ENCODE measurements around the gene TMEM17.

GRCh38 chr2:62527478-62528210 lies 21.6 kb upstream of the TMEM17 start:
- TF ChIP-seq, protein P1, sequence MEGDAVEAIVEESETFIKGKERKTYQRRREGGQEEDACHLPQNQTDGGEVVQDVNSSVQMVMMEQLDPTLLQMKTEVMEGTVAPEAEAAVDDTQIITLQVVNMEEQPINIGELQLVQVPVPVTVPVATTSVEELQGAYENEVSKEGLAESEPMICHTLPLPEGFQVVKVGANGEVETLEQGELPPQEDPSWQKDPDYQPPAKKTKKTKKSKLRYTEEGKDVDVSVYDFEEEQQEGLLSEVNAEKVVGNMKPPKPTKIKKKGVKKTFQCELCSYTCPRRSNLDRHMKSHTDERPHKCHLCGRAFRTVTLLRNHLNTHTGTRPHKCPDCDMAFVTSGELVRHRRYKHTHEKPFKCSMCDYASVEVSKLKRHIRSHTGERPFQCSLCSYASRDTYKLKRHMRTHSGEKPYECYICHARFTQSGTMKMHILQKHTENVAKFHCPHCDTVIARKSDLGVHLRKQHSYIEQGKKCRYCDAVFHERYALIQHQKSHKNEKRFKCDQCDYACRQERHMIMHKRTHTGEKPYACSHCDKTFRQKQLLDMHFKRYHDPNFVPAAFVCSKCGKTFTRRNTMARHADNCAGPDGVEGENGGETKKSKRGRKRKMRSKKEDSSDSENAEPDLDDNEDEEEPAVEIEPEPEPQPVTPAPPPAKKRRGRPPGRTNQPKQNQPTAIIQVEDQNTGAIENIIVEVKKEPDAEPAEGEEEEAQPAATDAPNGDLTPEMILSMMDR (IDR thresholded peaks at IDR 0.05): no peak
- TF ChIP-seq CEBPB (IDR thresholded peaks at IDR 0.05) (no peak), EHMT2 (IDR thresholded peaks at IDR 0.05; ENCODE audit: low read depth) (no peak)
- TF ChIP-seq, protein P2, sequence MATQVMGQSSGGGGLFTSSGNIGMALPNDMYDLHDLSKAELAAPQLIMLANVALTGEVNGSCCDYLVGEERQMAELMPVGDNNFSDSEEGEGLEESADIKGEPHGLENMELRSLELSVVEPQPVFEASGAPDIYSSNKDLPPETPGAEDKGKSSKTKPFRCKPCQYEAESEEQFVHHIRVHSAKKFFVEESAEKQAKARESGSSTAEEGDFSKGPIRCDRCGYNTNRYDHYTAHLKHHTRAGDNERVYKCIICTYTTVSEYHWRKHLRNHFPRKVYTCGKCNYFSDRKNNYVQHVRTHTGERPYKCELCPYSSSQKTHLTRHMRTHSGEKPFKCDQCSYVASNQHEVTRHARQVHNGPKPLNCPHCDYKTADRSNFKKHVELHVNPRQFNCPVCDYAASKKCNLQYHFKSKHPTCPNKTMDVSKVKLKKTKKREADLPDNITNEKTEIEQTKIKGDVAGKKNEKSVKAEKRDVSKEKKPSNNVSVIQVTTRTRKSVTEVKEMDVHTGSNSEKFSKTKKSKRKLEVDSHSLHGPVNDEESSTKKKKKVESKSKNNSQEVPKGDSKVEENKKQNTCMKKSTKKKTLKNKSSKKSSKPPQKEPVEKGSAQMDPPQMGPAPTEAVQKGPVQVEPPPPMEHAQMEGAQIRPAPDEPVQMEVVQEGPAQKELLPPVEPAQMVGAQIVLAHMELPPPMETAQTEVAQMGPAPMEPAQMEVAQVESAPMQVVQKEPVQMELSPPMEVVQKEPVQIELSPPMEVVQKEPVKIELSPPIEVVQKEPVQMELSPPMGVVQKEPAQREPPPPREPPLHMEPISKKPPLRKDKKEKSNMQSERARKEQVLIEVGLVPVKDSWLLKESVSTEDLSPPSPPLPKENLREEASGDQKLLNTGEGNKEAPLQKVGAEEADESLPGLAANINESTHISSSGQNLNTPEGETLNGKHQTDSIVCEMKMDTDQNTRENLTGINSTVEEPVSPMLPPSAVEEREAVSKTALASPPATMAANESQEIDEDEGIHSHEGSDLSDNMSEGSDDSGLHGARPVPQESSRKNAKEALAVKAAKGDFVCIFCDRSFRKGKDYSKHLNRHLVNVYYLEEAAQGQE (IDR thresholded peaks at IDR 0.05): no peak
